Subcutaneous abdominal adipose tissue (tissue), 5 donors: Measurements from ENCODE around the gene FIBP.

ENCODE experiments used
- H3K27ac ChIP-seq: one replicate; pipeline ENCODE4 v1.7.0; 2013; ENCODE audit warnings: low read depth, mild to moderate bottlenecking, inconsistent platforms, low read length, moderate library complexity
- H3K27me3 ChIP-seq, 5 donors: one replicate each; pipeline ENCODE4 v1.7.0; 2013; ENCODE audit warnings: low read length in 5 of 5, inconsistent platforms in 1 of 5; ENCODE audit not compliant: control insufficient read depth in 5 of 5, insufficient read depth in 4 of 5
- H3K36me3 ChIP-seq, 5 donors: one replicate each; pipeline ENCODE4 v1.7.0; 2013; ENCODE audit warnings: low read length in 5 of 5; ENCODE audit not compliant: control insufficient read depth in 5 of 5, insufficient read depth in 5 of 5
- H3K4me1 ChIP-seq, 5 donors: one replicate each; pipeline ENCODE4 v1.7.0; 2013; ENCODE audit warnings: low read length in 5 of 5, mild to moderate bottlenecking in 3 of 5, moderate library complexity in 1 of 5; ENCODE audit not compliant: control insufficient read depth in 5 of 5, insufficient read depth in 5 of 5
- H3K4me3 ChIP-seq, 5 donors: one replicate each; pipeline ENCODE4 v1.7.0; 2013; ENCODE audit warnings: low read length in 5 of 5, low read depth in 1 of 5
- H3K9ac ChIP-seq, 5 donors: one replicate each; pipeline ENCODE4 v1.7.0; 2013; ENCODE audit warnings: low read length in 5 of 5, mild to moderate bottlenecking in 4 of 5, moderate library complexity in 3 of 5
- H3K9me3 ChIP-seq, 5 donors: one replicate each; pipeline ENCODE4 v1.7.0; 2013; ENCODE audit warnings: low read length in 5 of 5; ENCODE audit not compliant: control insufficient read depth in 5 of 5
- donor health status: healthy.
- donor health status: healthy.
- donor health status: healthy.
- donor health status: healthy.
- donor health status: healthy.

FIBP gene

DNA sequence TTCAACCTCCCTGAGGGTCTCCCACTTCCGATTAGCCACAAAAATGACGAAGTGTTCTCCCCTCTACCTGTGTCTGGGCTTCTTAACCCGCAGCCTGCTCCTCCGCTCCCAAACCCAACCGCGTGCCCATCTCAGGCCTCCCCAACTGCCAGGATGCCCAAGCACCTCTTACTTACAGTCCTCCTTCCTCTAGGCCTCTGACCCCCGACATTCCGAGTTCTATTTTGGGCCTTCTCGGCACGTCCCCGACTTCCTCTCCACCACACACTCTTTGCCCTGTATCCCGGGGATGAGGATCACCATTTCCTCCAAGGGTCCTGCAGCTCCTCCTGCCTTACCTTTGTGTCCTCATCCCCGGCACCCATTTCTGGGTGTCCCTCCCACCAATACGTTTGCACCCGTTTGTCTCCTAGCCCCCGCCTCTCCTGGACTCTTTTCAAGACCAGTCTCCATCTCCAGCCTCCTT, 28.4 kb downstream of the FIBP start:
- Histone ChIP-seq H3K9ac (peak overlapping the region; percentile 57 to 95 (median 84)), H3K9me3 (no peaks in the 10 kb centered on the region), H3K27me3 (no peaks in the 10 kb centered on the region), H3K4me3 (peak overlapping the region; percentile 75 to 97 (median 83)), H3K36me3 (peaks cover 0 to 46% (median 45%) of the 10 kb centered on the region in 5 donors), H3K4me1 (peaks cover 17 to 70% (median 56%) of the 10 kb centered on the region in 5 donors), H3K27ac (peak overlapping the region; percentile 93)

DNA sequence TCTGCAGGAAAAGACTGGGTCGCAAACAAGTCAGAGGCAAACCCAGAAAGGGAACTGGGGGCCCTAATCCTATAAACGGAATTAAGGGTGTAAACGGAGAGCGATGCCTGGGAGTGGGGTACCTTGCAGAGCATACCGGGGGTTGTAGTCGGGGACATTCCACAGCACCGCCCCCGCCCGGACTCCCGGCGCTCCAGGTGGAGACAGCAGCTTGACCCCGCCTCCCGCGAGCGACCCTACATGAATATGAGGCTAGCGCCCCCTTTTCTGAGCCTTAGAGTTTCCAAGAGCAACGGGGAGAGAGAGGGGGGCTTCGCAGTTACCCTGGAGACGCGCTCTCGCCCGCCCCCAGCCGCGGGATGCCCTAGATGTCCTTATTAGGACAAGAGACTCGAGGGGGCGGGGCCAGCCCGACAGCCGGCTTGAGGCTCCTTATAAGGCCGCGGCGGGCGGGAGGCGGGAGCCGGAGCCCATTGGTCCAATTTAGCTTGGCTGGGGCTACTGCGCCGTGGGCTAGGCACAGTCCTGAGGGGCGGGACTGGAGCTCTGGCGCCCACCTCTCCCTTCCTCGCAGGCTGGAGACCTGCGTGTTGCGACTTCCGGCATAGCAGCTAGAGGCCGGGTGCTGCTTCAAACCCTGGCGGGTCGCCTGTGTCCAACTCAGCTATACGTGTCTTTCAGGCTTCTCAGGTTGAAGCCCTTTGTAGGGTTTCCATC, 29.0 kb downstream of the FIBP start:
- H3K9ac ChIP-seq = peak overlapping the region; percentile 57 to 95 (median 84)
- peak overlapping the region; percentile 93 for H3K27ac ChIP-seq
- peaks cover 0 to 46% (median 45%) of the 10 kb centered on the region in 5 donors for H3K36me3 ChIP-seq
- H3K4me1 ChIP-seq = peaks cover 17 to 70% (median 56%) of the 10 kb centered on the region in 5 donors
- H3K4me3 ChIP-seq = peak overlapping the region; percentile 75 to 97 (median 96)
- H3K27me3 ChIP-seq = no peaks in the 10 kb centered on the region
- H3K9me3 ChIP-seq = no peaks in the 10 kb centered on the region

DNA sequence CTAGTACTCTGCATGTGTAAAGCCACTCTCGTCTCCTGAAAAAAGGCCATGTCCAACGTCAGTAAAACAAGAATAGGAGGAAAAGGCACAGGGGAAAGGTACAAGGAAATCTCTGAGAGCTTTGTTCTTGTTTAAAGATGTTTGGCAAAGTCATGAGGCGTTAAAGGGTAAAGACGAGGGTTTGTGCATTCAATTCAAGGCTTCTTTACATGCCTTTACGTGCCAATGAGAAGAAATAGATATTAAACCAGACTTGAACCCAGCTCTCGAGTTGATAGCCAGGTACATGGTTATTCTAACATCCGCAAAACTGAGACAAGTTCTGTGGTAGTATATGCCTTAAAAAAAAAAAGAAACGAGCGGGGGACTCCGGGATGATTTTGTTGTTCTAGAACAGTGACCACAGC, 29.6 kb downstream of the FIBP start:
- Histone ChIP-seq H3K36me3 (peaks cover 0 to 46% (median 45%) of the 10 kb centered on the region in 5 donors), H3K4me1 (peaks cover 17 to 70% (median 56%) of the 10 kb centered on the region in 5 donors)

DNA sequence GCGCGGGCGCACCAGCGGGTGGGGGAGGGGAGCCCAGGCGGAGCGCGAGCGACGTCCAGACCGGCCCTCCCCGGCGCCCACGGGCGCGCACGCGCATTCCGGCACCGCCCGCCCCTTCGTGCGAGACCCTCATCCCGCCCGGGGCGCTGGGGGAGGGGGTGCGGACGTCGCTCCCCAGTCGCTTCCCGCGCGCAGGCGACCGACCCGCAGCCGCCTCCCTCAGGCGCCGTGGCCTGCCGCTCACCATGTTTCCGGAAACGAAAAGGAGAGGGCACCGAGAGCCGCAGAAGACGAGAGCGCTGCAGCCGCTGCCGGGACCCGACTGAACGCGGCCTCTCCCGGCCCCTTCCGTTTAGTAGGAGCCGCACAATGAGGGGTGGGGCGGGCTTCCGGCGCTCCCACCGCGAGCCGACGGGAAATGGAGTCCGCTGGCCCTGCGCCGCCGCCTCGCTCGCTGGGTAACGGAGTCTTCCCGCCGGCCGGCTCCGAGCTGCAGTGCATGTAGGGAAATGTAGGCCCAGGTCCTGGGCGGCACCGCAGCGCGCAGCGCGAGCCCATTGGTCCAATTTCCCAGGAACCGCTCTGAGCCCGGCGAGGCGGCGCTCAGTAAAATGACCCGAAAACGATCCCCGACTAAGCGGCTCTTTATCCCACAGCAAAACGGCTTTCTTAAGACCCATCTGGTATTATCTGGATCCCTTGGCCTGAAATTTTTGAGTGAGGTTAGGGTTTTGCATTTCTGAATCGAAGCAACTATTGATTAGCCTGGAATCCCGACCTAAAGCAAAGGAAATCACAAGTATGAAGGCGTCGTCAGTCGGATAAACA, 30.2 kb downstream of the FIBP start, which contains the start of gene CFL1:
Gene CFL1, minus strand, starts transcription at position 328 of the 828 bp plus-strand sequence. Its CDS starts 81 bp downstream, at position 247.
- H3K27me3 ChIP-seq = no peaks in the 10 kb centered on the region
- H3K27ac ChIP-seq = peak within 1 kb of the TSS; percentile 93
- no peaks in the 10 kb centered on the region for H3K9me3 ChIP-seq
- peak within 1 kb of the TSS; percentile 63 to 98 (median 93) for H3K9ac ChIP-seq
- H3K4me1 ChIP-seq = peaks cover 17 to 66% (median 55%) of the 10 kb centered on the region in 5 donors
- H3K4me3 ChIP-seq = peak within 1 kb of the TSS; percentile 78 to 97 (median 96)
- H3K36me3 ChIP-seq = peaks cover 0 to 46% (median 45%) of the 10 kb centered on the region in 5 donors

More for the DNA sequence above, 29.6 kb downstream of the FIBP start:
- H3K27ac ChIP-seq = peak overlapping the region; percentile 93
- peak overlapping the region; percentile 57 to 97 (median 96) for H3K4me3 ChIP-seq
- H3K9me3 ChIP-seq = no peaks in the 10 kb centered on the region
- H3K27me3 ChIP-seq = no peaks in the 10 kb centered on the region
- peak overlapping the region in 4 of 5 donors; percentile 59 to 80 (median 66) for H3K9ac ChIP-seq

DNA sequence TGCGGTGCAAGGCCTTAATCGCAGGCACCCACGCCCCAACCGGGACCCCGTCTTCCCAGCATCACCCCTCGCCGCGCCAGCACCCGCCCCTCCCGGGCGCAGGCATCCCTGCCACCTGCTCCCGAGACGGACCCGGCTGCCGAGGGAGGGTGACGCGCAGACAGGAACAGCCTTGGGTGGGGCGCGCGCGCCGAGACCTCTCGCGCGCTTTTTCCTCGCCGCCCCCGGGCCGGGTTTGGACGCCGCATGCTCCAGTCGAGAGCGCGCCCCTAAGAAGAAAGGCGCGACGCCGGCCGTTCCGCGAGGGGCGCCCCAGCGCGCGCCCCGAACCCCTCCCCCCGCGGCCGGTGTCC, 30.8 kb downstream of the FIBP start:
- Histone ChIP-seq H3K4me1 (peaks cover 17 to 60% (median 49%) of the 10 kb centered on the region in 5 donors), H3K9me3 (no peaks in the 10 kb centered on the region), H3K4me3 (peak overlapping the region; percentile 78 to 97 (median 96)), H3K27me3 (no peaks in the 10 kb centered on the region), H3K27ac (peak overlapping the region; percentile 93), H3K36me3 (peaks cover 0 to 46% (median 43%) of the 10 kb centered on the region in 5 donors), H3K9ac (peak overlapping the region; percentile 38 to 98 (median 93))

DNA sequence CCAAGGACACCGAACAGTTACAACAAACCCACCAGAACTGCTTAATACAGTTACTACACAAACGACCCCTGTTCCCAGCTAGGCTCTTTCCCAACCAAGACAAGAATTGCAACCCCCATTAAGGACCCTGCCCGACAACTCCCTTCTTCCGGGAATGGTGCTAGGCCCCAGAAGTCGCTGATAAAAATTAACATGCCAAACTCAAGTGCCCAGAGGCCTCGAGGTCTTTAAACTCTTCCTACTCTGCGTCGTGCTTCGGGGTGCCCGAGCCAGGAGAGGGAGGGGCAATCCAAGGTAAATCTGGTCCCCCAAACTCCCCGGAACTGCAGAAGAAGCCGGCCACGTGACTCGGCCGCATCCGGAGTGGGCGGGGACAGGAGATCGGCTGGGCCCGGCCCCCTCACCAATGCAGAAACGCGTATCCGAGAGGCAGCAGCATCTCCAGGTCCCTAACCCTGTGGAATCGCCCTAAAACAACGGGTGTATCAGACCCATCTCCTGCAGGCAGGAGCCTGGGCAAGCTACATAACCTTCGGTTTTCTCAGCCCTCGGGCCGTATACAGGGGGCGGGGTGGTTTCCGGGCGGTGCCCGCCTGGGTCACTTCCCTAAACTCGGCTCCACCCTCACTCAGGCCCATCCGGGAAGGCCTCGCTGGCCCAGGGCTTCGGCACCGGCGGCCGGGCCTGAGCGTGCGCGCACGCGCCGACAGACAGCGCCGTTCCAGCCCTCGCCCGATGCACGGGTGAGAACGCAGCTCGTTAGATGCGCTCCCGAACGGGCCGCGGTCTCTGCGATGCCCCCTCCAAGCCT, 31.4 kb downstream of the FIBP start:
- Histone ChIP-seq H3K36me3 (peaks cover 0 to 46% (median 41%) of the 10 kb centered on the region in 5 donors), H3K4me1 (peaks cover 17 to 54% (median 45%) of the 10 kb centered on the region in 5 donors), H3K27ac (peak overlapping the region; percentile 93), H3K9ac (peak overlapping the region; percentile 63 to 98 (median 93)), H3K4me3 (peak overlapping the region; percentile 78 to 97 (median 96)), H3K27me3 (no peaks in the 10 kb centered on the region), H3K9me3 (no peaks in the 10 kb centered on the region)

DNA sequence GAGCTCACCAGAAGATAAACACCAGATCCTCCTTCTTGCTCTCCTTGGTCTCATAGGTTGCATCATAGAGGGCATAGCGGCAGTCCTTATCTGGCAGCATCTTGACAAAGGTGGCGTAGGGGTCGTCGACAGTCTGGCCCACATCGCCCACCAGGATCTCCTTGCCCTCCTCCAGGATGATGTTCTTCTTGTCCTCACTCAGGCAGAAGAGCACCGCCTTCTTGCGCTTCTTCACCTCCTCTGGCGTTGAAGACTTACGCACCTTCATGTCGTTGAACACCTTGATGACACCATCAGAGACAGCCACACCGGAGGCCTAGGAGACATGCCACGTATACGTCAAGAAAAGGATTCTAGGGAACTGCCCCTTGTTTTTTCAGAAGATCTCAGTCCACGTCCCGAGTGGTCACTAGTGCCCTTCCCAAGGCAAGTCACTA, 32.3 kb downstream of the FIBP start:
- no peaks in the 10 kb centered on the region for H3K27me3 ChIP-seq
- peaks cover 0 to 54% (median 49%) of the 10 kb centered on the region in 5 donors for H3K36me3 ChIP-seq
- peaks cover 12 to 45% (median 35%) of the 10 kb centered on the region in 5 donors for H3K4me1 ChIP-seq
- H3K9ac ChIP-seq = peak overlapping the region in 3 of 5 donors; percentile 93 to 98 (median 93)
- H3K9me3 ChIP-seq = peaks cover 0 to 7% (median 5%) of the 10 kb centered on the region in 5 donors
- H3K27ac ChIP-seq = peak overlapping the region; percentile 93
- peak overlapping the region; percentile 78 to 97 (median 96) for H3K4me3 ChIP-seq

DNA sequence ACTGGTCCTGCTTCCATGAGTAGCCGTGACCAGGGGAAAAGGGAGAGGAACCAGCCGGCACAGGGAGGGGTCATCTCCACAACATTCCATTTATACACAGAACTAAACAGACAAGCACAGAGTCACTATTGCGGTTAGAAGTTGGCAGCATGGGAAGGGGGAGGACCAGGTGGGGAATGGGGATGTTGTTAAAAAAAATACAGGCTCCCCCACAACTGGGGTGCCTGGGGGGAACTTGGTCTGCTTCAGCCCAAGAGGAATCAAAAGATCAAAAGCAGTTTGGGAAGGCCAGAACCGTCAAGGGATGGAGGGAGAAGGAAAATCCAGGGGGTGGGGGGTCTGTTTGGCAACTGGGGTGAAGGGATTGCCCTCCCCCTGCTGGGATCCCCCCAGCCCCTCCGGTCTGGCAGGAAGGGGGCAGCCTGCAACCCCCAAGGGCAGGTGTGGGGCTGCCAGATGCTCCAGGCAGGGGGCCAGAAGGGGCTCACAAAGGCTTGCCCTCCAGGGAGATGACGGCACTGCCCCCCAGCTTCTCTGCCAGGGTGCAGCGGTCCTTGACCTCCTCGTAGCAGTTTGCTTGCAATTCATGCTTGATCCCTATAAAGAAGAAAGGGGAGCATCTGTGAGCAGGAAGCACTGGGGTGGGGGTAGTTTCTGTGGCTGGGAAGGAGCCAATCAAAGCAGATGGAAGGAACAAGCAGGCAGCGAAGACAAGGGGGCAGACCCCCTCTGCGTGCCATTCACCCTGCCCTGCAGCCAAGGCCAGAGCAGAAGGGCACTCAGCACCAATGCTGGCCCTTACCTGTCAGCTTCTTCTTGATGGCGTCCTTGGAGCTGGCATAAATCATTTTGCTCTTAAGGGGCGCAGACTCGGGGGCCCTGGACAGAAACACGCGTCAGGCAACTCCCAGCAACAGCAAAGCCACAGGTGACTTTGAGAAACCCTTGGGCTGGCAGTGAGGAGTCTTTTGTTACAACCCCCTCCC, 33.1 kb downstream of the FIBP start:
- peak overlapping the region in 1 of 5 donors; percentile 97 for H3K4me3 ChIP-seq
- no peak overlapping the region for H3K9ac ChIP-seq
- H3K9me3 ChIP-seq = peaks cover 0 to 7% (median 5%) of the 10 kb centered on the region in 5 donors
- H3K27me3 ChIP-seq = no peaks in the 10 kb centered on the region
- no peak overlapping the region for H3K27ac ChIP-seq
- H3K36me3 ChIP-seq = peaks cover 0 to 58% (median 51%) of the 10 kb centered on the region in 5 donors
- H3K4me1 ChIP-seq = peaks cover 11 to 38% (median 32%) of the 10 kb centered on the region in 5 donors
